Endothelial cell of umbilical vein (primary cell): ENCODE data around the gene PCDH20. TPM values are rescaled to one million over a fixed set of nuclear protein-coding genes. Genes with fewer than 3 reads are reported as not detected.

Experiments used
- BruUV-seq: library from RNA; stranded (reverse); fragments of 400-500 nt; replicated peaks from 2 replicates; lab custom pipeline; 2021; lab: Mats Ljungman, UMichigan
- CTCF ChIA-PET: fragments of 300-600, 350-600 bp; sonication (Branson Sonifier 250); formaldehyde crosslinking; loops from one replicate; lab custom pipeline; 2021; ENCODE audit warnings: antibody characterized with exemption, inconsistent platforms; lab: Charles Lee
- POLR2A ChIA-PET: fragments of 300-600, 350-600 bp; sonication (Branson Sonifier 250); formaldehyde crosslinking; loops from one replicate; lab custom pipeline; 2021; ENCODE audit warnings: antibody characterized with exemption, inconsistent platforms; lab: Charles Lee
- DNase-seq: peaks from one replicate; pipeline ENCODE4 v3.0.0-alpha.2; 2011; ENCODE audit warnings: low read depth, low spot score
- FAIRE-seq: peaks from 2 replicates; lab custom pipeline; 2011; peaks lifted over from hg19 to GRCh38; lab: Jason Lieb, UNC
- H2AFZ ChIP-seq: 2 replicates; pipeline ENCODE4 v1.6.0; 2012; ENCODE audit warnings: low read depth, low read length, control low read depth, inconsistent platforms
- H3K27ac ChIP-seq: 2 replicates; pipeline ENCODE4 v1.5.1; 2011; ENCODE audit warnings: low read depth, mild to moderate bottlenecking, control low read depth, low read length, moderate library complexity; ENCODE audit not compliant: insufficient read depth
- H3K27me3 ChIP-seq, 2 experiments: 2 replicates each; pipeline versions ENCODE4 v1.6.0 to v1.6.1; 2011; ENCODE audit warnings: low read length in 2 of 2, mixed read lengths in 1 of 2; ENCODE audit not compliant: control insufficient read depth in 2 of 2, insufficient read depth in 2 of 2
- H3K36me3 ChIP-seq, 2 experiments: 2 replicates in 1 of 2; 3 replicates in 1 of 2; pipeline ENCODE4 v1.5.1; 2011; ENCODE audit warnings: low read length in 2 of 2, mild to moderate bottlenecking in 1 of 2, moderate library complexity in 1 of 2; ENCODE audit not compliant: control insufficient read depth in 2 of 2, insufficient read depth in 2 of 2; ENCODE audit errors: extremely low read depth in 1 of 2
- H3K4me1 ChIP-seq: 3 replicates; pipeline ENCODE4 v1.5.1; 2011; ENCODE audit warnings: mild to moderate bottlenecking, low read length; ENCODE audit not compliant: control insufficient read depth, insufficient read depth; ENCODE audit errors: extremely low read depth
- H3K4me2 ChIP-seq: 2 replicates; pipeline ENCODE4 v1.6.1; 2011; ENCODE audit warnings: low read length, control low read depth, mixed read lengths; ENCODE audit not compliant: insufficient read depth
- H3K4me3 ChIP-seq, 3 experiments: fragments of 200-600 bp in 1 of 3; sonication (generic), shearing (Covaris generic) in 1 of 3; replicated peaks in 1 of 3; 2 replicates each; pipeline ENCODE4 v1.5.1; 2011 to 2016; ENCODE audit warnings: control low read depth in 3 of 3, low read length in 3 of 3, mild to moderate bottlenecking in 2 of 3, inconsistent platforms in 1 of 3, low read depth in 1 of 3, moderate library complexity in 1 of 3; ENCODE audit not compliant: insufficient read depth in 1 of 3
- H3K79me2 ChIP-seq: 2 replicates; pipeline ENCODE4 v1.6.0; 2012; ENCODE audit warnings: low read length, inconsistent platforms; ENCODE audit not compliant: control insufficient read depth, insufficient read depth
- H3K9ac ChIP-seq: replicated peaks from 2 replicates; pipeline ENCODE3; 2011; ENCODE audit warnings: low read length, control low read depth; ENCODE audit not compliant: insufficient read depth; ENCODE audit errors: extremely low read depth
- H3K9me1 ChIP-seq: replicated peaks from 3 replicates; pipeline ENCODE4 v1.6.0; 2011; ENCODE audit warnings: mild to moderate bottlenecking, low read length; ENCODE audit not compliant: control insufficient read depth, insufficient read depth; ENCODE audit errors: extremely low read depth
- H3K9me3 ChIP-seq: replicated peaks from 2 replicates; pipeline ENCODE4 v1.5.1; 2012; ENCODE audit warnings: low read length, inconsistent platforms; ENCODE audit not compliant: control insufficient read depth, insufficient read depth
- H4K20me1 ChIP-seq: replicated peaks from 2 replicates; pipeline ENCODE3; 2011; ENCODE audit warnings: mild to moderate bottlenecking, low read length; ENCODE audit not compliant: control insufficient read depth, insufficient read depth; ENCODE audit errors: extremely low read depth
- CTCF ChIP-seq, 2 donors: IDR thresholded peaks; 1 replicate in 1 of 2; 2 replicates in 1 of 2; pipeline ENCODE4 v1.5.1; 2011; ENCODE audit warnings: low read length in 2 of 2, mild to moderate bottlenecking in 2 of 2, moderate library complexity in 2 of 2, control low read depth in 1 of 2, inconsistent platforms in 1 of 2, low read depth in 1 of 2; ENCODE audit not compliant: insufficient read depth in 1 of 2; ENCODE audit errors: extremely low read depth in 1 of 2
- EZH2 ChIP-seq: IDR thresholded peaks from 2 replicates; pipeline ENCODE4 v1.6.1; 2012; ENCODE audit warnings: borderline replicate concordance, low read depth, mild to moderate bottlenecking, moderate library complexity, low read length, inconsistent platforms; ENCODE audit not compliant: severe bottlenecking
- FOS ChIP-seq: IDR thresholded peaks from 2 replicates; pipeline ENCODE4 v1.6.1; 2011; ENCODE audit warnings: mild to moderate bottlenecking, low read length, moderate library complexity, borderline replicate concordance; ENCODE audit not compliant: insufficient read depth
- GATA2 ChIP-seq: IDR thresholded peaks from 2 replicates; pipeline ENCODE4 v1.7.0; 2011; ENCODE audit warnings: low read depth, mild to moderate bottlenecking, moderate library complexity, mixed read lengths, low read length; ENCODE audit not compliant: insufficient read length, insufficient read depth
- JUN ChIP-seq: IDR thresholded peaks from 2 replicates; pipeline ENCODE4 v1.6.1; 2011; ENCODE audit warnings: borderline replicate concordance, low read depth; ENCODE audit not compliant: insufficient read length, insufficient read depth
- MAX ChIP-seq: IDR thresholded peaks from 2 replicates; pipeline ENCODE4 v1.6.1; 2011; ENCODE audit not compliant: insufficient read depth, insufficient read length
- MYC ChIP-seq: IDR thresholded peaks from one replicate; pipeline ENCODE4 v1.6.1; 2011; ENCODE audit warnings: mild to moderate bottlenecking, low read depth, low read length
- POLR2A ChIP-seq: IDR thresholded peaks from 2 replicates; pipeline ENCODE4 v1.6.1; 2012; ENCODE audit warnings: low read depth, mild to moderate bottlenecking, control low read depth, low read length
- POLR2AphosphoS5 ChIP-seq: IDR thresholded peaks from 2 replicates; pipeline ENCODE4 v1.6.1; 2012; ENCODE audit warnings: low read depth, mild to moderate bottlenecking, control low read depth, low read length, moderate library complexity; ENCODE audit not compliant: insufficient read depth
- dilution Hi-C: fragments of 300-500 bp; cut with MboI; formaldehyde crosslinking; loops from one replicate; pipeline ENCODE4 v1.15.0; 2019; ENCODE audit warnings: low sequenced_read_pairs; ENCODE audit not compliant: extremely low pct_ligation_motif_present
- intact Hi-C: fragments of 100-400 bp; cut with micrococcal nuclease; formaldehyde crosslinking; loops from one replicate; pipeline ENCODE4 v1.10.0; 2022
- polyA plus RNA-seq, 4 experiments: library from polyadenylated mRNA; depleted of rRNA in 3 of 4; stranded (reverse) in 3 of 4; unstranded in 1 of 4; fragments of >200 nt; gene quantifications; 2 replicates each; pipeline versions ENCODE4 v1.2.1 to v1.2.3, GENCODE V29; 2011 to 2012; ENCODE audit warnings: missing spikeins in 1 of 4
- total RNA-seq: library from RNA; stranded (reverse); gene quantifications from 2 replicates; pipeline ENCODE4 v1.2.3, GENCODE V29; 2021

Gene PCDH20
- total and polyA plus RNA-seq, 2 donors (not counting 3 experiments of a cell fraction or from before 2014, with no cell fraction given), result 0.01 TPM; not detected in 1

- intact Hi-C loops (no loop called here), dilution Hi-C loops (no loop called here)
- CTCF ChIA-PET, result no interaction called here
These were observed 16.4 kb upstream of the PCDH20 start for GRCh38 chr13:61432029-61432428.

More at GRCh38 chr13:61432029-61432428, 16.4 kb upstream of the PCDH20 start:
- no peak overlapping the region for H3K4me3 ChIP-seq
- H3K27me3 ChIP-seq, result no peaks in the 10 kb centered on the region
- H4K20me1 ChIP-seq, result no peaks in the 10 kb centered on the region
- no TSS peak for BruUV-seq
- H3K4me1 ChIP-seq, result no peaks in the 10 kb centered on the region
- TF ChIP-seq FOS (no peak), POLR2AphosphoS5 (no peak), JUN (no peak), MYC (no peak), POLR2A (no peak), CTCF (IDR thresholded peaks at IDR 0.05; ENCODE audit: extremely low read depth in 1 of 2, insufficient read depth in 1 of 2, low read depth in 1 of 2, low read length in 2 of 2) (no peak), GATA2 (no peak), EZH2 (no peak), MAX (no peak)
- no peaks in the 10 kb centered on the region for H3K9me1 ChIP-seq
- no peaks in the 10 kb centered on the region for H3K36me3 ChIP-seq
- no peak overlapping the region for H2AFZ ChIP-seq
- H3K9me3 ChIP-seq, result no peaks in the 10 kb centered on the region
- no peak overlapping the region for H3K27ac ChIP-seq
- H3K4me2 ChIP-seq, result no peak overlapping the region
- no peaks in the 10 kb centered on the region for H3K79me2 ChIP-seq
- no peak overlapping the region for H3K9ac ChIP-seq
- DNase-seq (no peak), FAIRE-seq (no peak)
- POLR2A ChIA-PET, result no interaction called here
